Osteoblast (primary cell): ENCODE results near the gene PATJ. TPM values are rescaled to one million over a fixed set of nuclear protein-coding genes. Genes with fewer than 3 reads are reported as not detected.
"Not testable (repeated sequence)": the region's sequence is repeated elsewhere in the genome, so short reads cannot be mapped to it uniquely, and the experiment has no call there.

ENCODE experiments used
- DNase-seq: peaks from one replicate; pipeline ENCODE4 v3.0.0; 2011; ENCODE audit warnings: low spot score, mixed read lengths; ENCODE audit not compliant: insufficient read length; ENCODE audit errors: missing footprints
- H2AFZ ChIP-seq: 2 replicates; pipeline ENCODE4 v1.6.0; 2011; ENCODE audit warnings: mild to moderate bottlenecking, low read length
- H3K27ac ChIP-seq: 2 replicates; pipeline ENCODE4 v1.5.1; 2011; ENCODE audit warnings: mild to moderate bottlenecking, low read depth, low read length, moderate library complexity
- H3K27me3 ChIP-seq: 2 replicates; pipeline ENCODE4 v1.6.0; 2012; ENCODE audit warnings: mild to moderate bottlenecking, control low read depth, inconsistent platforms, low read length, moderate library complexity; ENCODE audit not compliant: insufficient read depth
- H3K36me3 ChIP-seq: 2 replicates; pipeline ENCODE4 v1.5.1; 2011; ENCODE audit warnings: mild to moderate bottlenecking, low read length, control low read depth, moderate library complexity; ENCODE audit not compliant: insufficient read depth
- H3K4me1 ChIP-seq: 2 replicates; pipeline ENCODE4 v1.5.1; 2011; ENCODE audit warnings: mild to moderate bottlenecking, low read length, control low read depth, moderate library complexity; ENCODE audit not compliant: insufficient read depth
- H3K4me2 ChIP-seq: 2 replicates; pipeline ENCODE4 v1.6.0; 2011; ENCODE audit warnings: mild to moderate bottlenecking, low read length; ENCODE audit not compliant: insufficient read depth
- H3K4me3 ChIP-seq: fragments of 200-600 bp; sonication (generic); 3 replicates; pipeline ENCODE4 v1.5.1; 2012; ENCODE audit warnings: mild to moderate bottlenecking, low read length, inconsistent platforms; ENCODE audit not compliant: insufficient read depth
- H3K79me2 ChIP-seq: 2 replicates; pipeline ENCODE4 v1.6.0; 2012; ENCODE audit warnings: mild to moderate bottlenecking, low read length, control low read depth, inconsistent platforms; ENCODE audit not compliant: insufficient read depth
- H3K9me3 ChIP-seq: 2 replicates; pipeline ENCODE4 v1.5.1; 2011; ENCODE audit warnings: low read depth, low read length, control low read depth
- H4K20me1 ChIP-seq: 2 replicates; pipeline ENCODE4 v1.6.0; 2012; ENCODE audit warnings: mild to moderate bottlenecking, low read length, control low read depth; ENCODE audit not compliant: insufficient read depth
- CTCF ChIP-seq: IDR thresholded peaks from 2 replicates; pipeline ENCODE4 v1.5.1; 2011; ENCODE audit warnings: mild to moderate bottlenecking, low read depth, low read length, moderate library complexity; ENCODE audit errors: extremely low read depth
- total RNA-seq: library from RNA; depleted of rRNA; stranded (reverse); fragments of >200 nt; gene quantifications from 2 replicates; pipeline ENCODE4 v1.2.3, GENCODE V29; 2012

The PATJ gene
- total RNA-seq, 1 donor = 10.1 TPM

- Histone ChIP-seq H2AFZ (no peak overlapping the region), H4K20me1 (no peaks in the 10 kb centered on the region), H3K4me3 (no peak overlapping the region), H3K9me3 (no peaks in the 10 kb centered on the region), H3K4me1 (no peaks in the 10 kb centered on the region), H3K27ac (no peak overlapping the region), H3K27me3 (no peaks in the 10 kb centered on the region), H3K36me3 (no peaks in the 10 kb centered on the region), H3K79me2 (no peaks in the 10 kb centered on the region), H3K4me2 (no peak overlapping the region)
- DNase-seq = no peak
- no peak for TF ChIP-seq CTCF
Measured at GRCh38 chr1:61892977-61893376, 150.7 kb downstream of the PATJ start.

- not testable (repeated sequence) for H2AFZ ChIP-seq, H3K36me3 ChIP-seq, H3K4me3 ChIP-seq, H3K27me3 ChIP-seq, H3K4me1 ChIP-seq, H4K20me1 ChIP-seq, H3K4me2 ChIP-seq, H3K79me2 ChIP-seq, H3K27ac ChIP-seq, DNase-seq, H3K9me3 ChIP-seq
Measured at GRCh38 chr1:61894296-61894695, 152.0 kb downstream of the PATJ start.

GRCh38 chr1:61895175-61895574 lies 152.9 kb downstream of the PATJ start:
- H3K9me3 ChIP-seq = no peaks in the 10 kb centered on the region

GRCh38 chr1:61898658-61899057 lies 156.4 kb downstream of the PATJ start:
- Histone ChIP-seq H3K4me2 (no peak overlapping the region), H3K27me3 (no peaks in the 10 kb centered on the region), H2AFZ (no peak overlapping the region), H3K27ac (no peak overlapping the region), H3K9me3 (no peaks in the 10 kb centered on the region), H4K20me1 (no peaks in the 10 kb centered on the region), H3K4me3 (no peak overlapping the region), H3K36me3 (no peaks in the 10 kb centered on the region), H3K79me2 (no peaks in the 10 kb centered on the region), H3K4me1 (no peaks in the 10 kb centered on the region)
- TF ChIP-seq CTCF = no peak
- no peak for DNase-seq

More at GRCh38 chr1:61895175-61895574, 152.9 kb downstream of the PATJ start:
- no peaks in the 10 kb centered on the region for H3K36me3 ChIP-seq
- H4K20me1 ChIP-seq = no peaks in the 10 kb centered on the region
- no peak overlapping the region for H2AFZ ChIP-seq
- no peaks in the 10 kb centered on the region for H3K79me2 ChIP-seq
- no peak for DNase-seq
- no peak overlapping the region for H3K27ac ChIP-seq
- TF ChIP-seq CTCF = no peak
- H3K4me3 ChIP-seq = no peak overlapping the region
- no peaks in the 10 kb centered on the region for H3K27me3 ChIP-seq
- H3K4me2 ChIP-seq = no peak overlapping the region
- no peaks in the 10 kb centered on the region for H3K4me1 ChIP-seq
